Liver (tissue), 3 donors: Measurements from ENCODE around the gene DCAF8L2.

Experiments used
- CTCF ChIP-seq: fragments of 150-350 bp; IDR thresholded peaks from 2 replicates; pipeline ENCODE4 v1.5.1; 2017; ENCODE audit warnings: improper control_type of control experiment, low read depth, low read length; ENCODE audit not compliant: missing input control
- SP1 ChIP-seq: IDR thresholded peaks from 2 replicates; pipeline ENCODE4 v1.6.1; 2018; ENCODE audit warnings: antibody characterized with exemption, mild to moderate bottlenecking
- YY1 ChIP-seq: IDR thresholded peaks from 2 replicates; pipeline ENCODE4 v1.6.1; 2016; ENCODE audit warnings: antibody characterized with exemption, mild to moderate bottlenecking
- TF ChIP-seq, protein P1 (sequence below): IDR thresholded peaks from 2 replicates; pipeline ENCODE4 v1.6.1; 2016; ENCODE audit warnings: antibody characterized with exemption
- TF ChIP-seq, protein P2 (sequence below): IDR thresholded peaks from 2 replicates; pipeline ENCODE4 v1.6.1; 2016; ENCODE audit warnings: antibody characterized with exemption
- donor health status: healthy.
- donor health status: healthy.

DNA sequence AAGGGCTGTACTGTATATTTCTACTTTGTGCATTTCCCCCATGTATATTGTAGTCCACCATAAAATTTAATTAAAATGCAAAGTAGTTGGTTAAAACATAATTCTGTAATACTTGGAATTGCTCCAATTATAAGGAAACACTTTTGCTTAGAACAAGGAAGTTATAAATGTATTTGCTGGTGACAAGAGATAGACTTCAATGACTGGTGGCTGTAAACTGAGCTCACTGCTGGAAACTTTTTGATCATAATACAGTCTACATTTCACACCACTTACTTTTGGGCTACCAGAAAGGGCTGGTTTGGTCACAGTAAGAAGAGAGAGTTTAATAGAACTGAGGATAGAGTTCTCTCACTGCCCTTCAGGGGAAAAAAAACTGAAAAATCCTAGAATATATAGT lies 32.7 kb downstream of the DCAF8L2 start:
- TF ChIP-seq YY1 = no peak
- no peak for TF ChIP-seq CTCF
- TF ChIP-seq, protein P1, sequence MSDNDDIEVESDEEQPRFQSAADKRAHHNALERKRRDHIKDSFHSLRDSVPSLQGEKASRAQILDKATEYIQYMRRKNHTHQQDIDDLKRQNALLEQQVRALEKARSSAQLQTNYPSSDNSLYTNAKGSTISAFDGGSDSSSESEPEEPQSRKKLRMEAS = no peak
- TF ChIP-seq, protein P2, sequence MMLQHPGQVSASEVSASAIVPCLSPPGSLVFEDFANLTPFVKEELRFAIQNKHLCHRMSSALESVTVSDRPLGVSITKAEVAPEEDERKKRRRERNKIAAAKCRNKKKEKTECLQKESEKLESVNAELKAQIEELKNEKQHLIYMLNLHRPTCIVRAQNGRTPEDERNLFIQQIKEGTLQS = no peak
- TF ChIP-seq SP1 = no peak
